ENCODE measurements around the gene TAOK1. TPM values are rescaled to one million over a fixed set of nuclear protein-coding genes. Genes with fewer than 3 reads are reported as not detected.

The TAOK1 gene
- total and polyA plus RNA-seq, 9 of the 15 experiments (the other 6 are each of a cell fraction or from before 2014, with no cell fraction given), result 3.2 to 33.1 (median 16.5) TPM

DNA sequence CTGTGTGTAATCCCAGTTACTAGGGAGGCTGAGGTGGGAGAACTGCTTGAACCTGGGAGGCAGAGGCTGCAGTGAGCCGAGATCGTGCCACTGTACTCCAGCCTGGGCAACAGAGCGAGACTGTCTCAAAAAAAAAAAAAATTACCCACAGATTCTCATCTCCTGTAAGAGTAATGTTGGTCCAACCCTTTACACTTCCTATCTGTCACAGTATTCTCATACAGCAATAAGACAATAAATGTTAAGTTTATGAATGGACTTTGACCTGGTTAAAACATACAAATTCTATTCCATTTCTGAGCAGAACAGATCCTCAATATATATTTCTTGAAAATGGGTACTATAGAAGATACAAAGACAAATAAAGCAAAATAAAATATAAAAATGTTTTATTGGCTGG lies 30.4 kb upstream of the TAOK1 start (continued):
- no peak for TF ChIP-seq ZNF134 (CRISPR knock-in tag; conservative IDR thresholded peaks at IDR 0.05)

DNA sequence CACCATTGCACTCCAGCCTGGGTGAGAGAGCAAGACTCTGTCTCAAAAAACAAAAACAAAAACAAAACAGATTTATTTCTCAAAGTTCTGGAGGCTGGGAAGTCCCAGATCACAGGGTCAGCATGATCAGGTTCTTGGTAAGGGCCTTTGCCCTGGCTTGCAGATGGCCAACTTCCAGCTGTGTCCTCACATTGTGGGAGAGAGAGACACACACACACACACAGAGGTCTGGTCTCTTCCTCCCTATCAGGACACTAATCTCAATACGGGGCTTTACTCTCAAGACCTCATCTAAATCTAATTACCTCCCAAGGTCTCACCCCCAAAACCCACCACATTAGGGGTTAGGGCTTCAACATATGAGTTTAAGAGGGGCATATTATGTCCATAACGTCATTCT lies 26.4 kb upstream of the TAOK1 start:
- 33% methylated on average over 2 of the region's 2 CpGs for WGBS (ENCODE audit: insufficient coverage, low coverage, missing lambda C conversion rate)
- no peak overlapping the region for H3K27ac ChIP-seq (ENCODE audit: extremely low read depth, low read depth, low read length)
- no peaks in the 10 kb centered on the region for H3K27me3 ChIP-seq (ENCODE audit: control insufficient read depth in 2 of 2, insufficient read depth in 2 of 2, low read length in 2 of 2)
- intact Hi-C loops (cut with micrococcal nuclease) (no loop called here), in situ Hi-C loops (cut with MboI) (no loop called here)
- FAIRE-seq, result no peak
- H2AFZ ChIP-seq (ENCODE audit: low read depth, low read length), result no peak overlapping the region
- no peaks in the 10 kb centered on the region for H3K36me3 ChIP-seq (ENCODE audit: control insufficient read depth, insufficient read depth, low read length)
- BruUV-seq (replicated peaks), result no TSS peak
- no peak overlapping the region for H3K4me3 ChIP-seq
- no peaks in the 10 kb centered on the region for H3K9me1 ChIP-seq (ENCODE audit: control insufficient read depth, insufficient read depth, low read length)
- H3K4me1 ChIP-seq (replicated peaks in 1 of 2; ENCODE audit: control insufficient read depth in 2 of 2, insufficient read depth in 2 of 2, low read length in 2 of 2), result no peaks in the 10 kb centered on the region
- H3K79me2 ChIP-seq (ENCODE audit: control insufficient read depth, insufficient read depth, low read length), result no peaks in the 10 kb centered on the region
- H3K4me2 ChIP-seq (ENCODE audit: insufficient read depth, low read length), result no peak overlapping the region
- no peaks in the 10 kb centered on the region for H4K20me1 ChIP-seq (replicated peaks; ENCODE audit: control insufficient read depth, insufficient read depth, low read length)
- POLR2A ChIA-PET, result no interaction called here
- TF ChIP-seq ERF (CRISPR knock-in tag; IDR thresholded peaks at IDR 0.05) (no peak), DPF2 (IDR thresholded peaks at IDR 0.05) (0 out of 2 replicates have a peak, but pooled peaks have one; percentile 4), RFX7 (CRISPR knock-in tag; IDR thresholded peaks at IDR 0.05) (no peak), FOSL1 (tag; conservative IDR thresholded peaks at IDR 0.05) (0 out of 2 replicates have a peak, but pooled peaks have one; percentile 44), NCOA6 (IDR thresholded peaks at IDR 0.05) (no peak)
- no peaks in the 10 kb centered on the region for H3K9me3 ChIP-seq (replicated peaks; ENCODE audit: control insufficient read depth, insufficient read depth, low read depth, low read length)
- DNase-seq (ENCODE audit: extremely low read depth in 1 of 4, low spot score in 3 of 4), result no peak
- CTCF ChIA-PET (ENCODE audit: low intra/inter-chr PET ratio), result no interaction called here
- ATAC-seq, result no peak
- no peak overlapping the region for H3K9ac ChIP-seq (ENCODE audit: insufficient read depth in 1 of 2, low read depth in 2 of 2, low read length in 2 of 2)

DNA sequence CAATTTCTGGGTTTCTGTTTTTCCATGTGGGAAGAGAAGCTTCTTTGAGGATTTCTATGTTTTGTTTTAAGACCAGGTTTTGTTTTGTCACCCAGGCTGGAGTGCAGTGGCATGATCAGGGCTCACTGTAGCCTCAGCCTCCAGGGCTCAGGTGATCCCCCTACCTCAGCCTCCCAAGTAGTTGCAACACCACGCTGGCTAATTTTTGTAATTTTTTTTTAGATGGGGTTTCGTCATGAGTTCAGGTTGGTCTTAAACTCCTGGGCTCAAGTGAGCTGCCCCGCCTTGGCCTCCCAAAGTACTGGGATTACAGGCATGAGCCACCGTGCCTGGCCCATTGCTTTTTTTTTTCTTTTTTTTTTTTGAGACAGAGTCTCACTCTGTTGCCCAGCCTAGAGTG lies 25.5 kb upstream of the TAOK1 start:
- no peak overlapping the region for H3K9ac ChIP-seq (ENCODE audit: insufficient read depth in 1 of 2, low read depth in 2 of 2, low read length in 2 of 2)
- ChIA-PET CTCF (ENCODE audit: low intra/inter-chr PET ratio) (interaction anchor here (0.7 kb wide), 1 partner anchor 65 kb away, joined by 7 read pairs; no protein-coding TSS in a partner anchor), POLR2A (interaction anchor here (0.6 kb wide), 1 partner anchor 196 kb away, joined by 5 read pairs; no protein-coding TSS in a partner anchor)
- DNase-seq (ENCODE audit: extremely low read depth in 1 of 4, low spot score in 3 of 4) (no peak), FAIRE-seq (no peak), ATAC-seq (no peak)
- H3K4me3 ChIP-seq, result no peak overlapping the region
- BruUV-seq (replicated peaks), result no TSS peak
- H3K79me2 ChIP-seq (ENCODE audit: control insufficient read depth, insufficient read depth, low read length), result no peaks in the 10 kb centered on the region
- WGBS (ENCODE audit: insufficient coverage, low coverage, missing lambda C conversion rate), result 42% methylated on average over 4 of the region's 4 CpGs
- no peak overlapping the region for H3K27ac ChIP-seq (ENCODE audit: extremely low read depth, low read depth, low read length)
- no peak overlapping the region for H2AFZ ChIP-seq (ENCODE audit: low read depth, low read length)
- H3K27me3 ChIP-seq (ENCODE audit: control insufficient read depth in 2 of 2, insufficient read depth in 2 of 2, low read length in 2 of 2), result no peaks in the 10 kb centered on the region
- no peaks in the 10 kb centered on the region for H3K4me1 ChIP-seq (replicated peaks in 1 of 2; ENCODE audit: control insufficient read depth in 2 of 2, insufficient read depth in 2 of 2, low read length in 2 of 2)
- no peaks in the 10 kb centered on the region for H4K20me1 ChIP-seq (replicated peaks; ENCODE audit: control insufficient read depth, insufficient read depth, low read length)
- H3K36me3 ChIP-seq (ENCODE audit: control insufficient read depth, insufficient read depth, low read length), result no peaks in the 10 kb centered on the region
- H3K9me1 ChIP-seq (ENCODE audit: control insufficient read depth, insufficient read depth, low read length), result no peaks in the 10 kb centered on the region
- no peaks in the 10 kb centered on the region for H3K9me3 ChIP-seq (replicated peaks; ENCODE audit: control insufficient read depth, insufficient read depth, low read depth, low read length)
- in situ Hi-C loops (cut with MboI) (no loop called here), intact Hi-C loops (cut with micrococcal nuclease) (no loop called here)
- no peak overlapping the region for H3K4me2 ChIP-seq (ENCODE audit: insufficient read depth, low read length)
- TF ChIP-seq ZNF785 (CRISPR knock-in tag; IDR thresholded peaks at IDR 0.05), result no peak
- no peak for TF ChIP-seq MCM3 (IDR thresholded peaks at IDR 0.05)
- no peak for TF ChIP-seq NR2F6 (CRISPR knock-in tag; IDR thresholded peaks at IDR 0.05)
- no peak for TF ChIP-seq GTF2A2 (tag; IDR thresholded peaks at IDR 0.05)
- TF ChIP-seq FOXM1 (IDR thresholded peaks at IDR 0.05; ENCODE audit: low read depth), result no peak
- no peak for TF ChIP-seq FOXM1 (CRISPR knock-in tag; IDR thresholded peaks at IDR 0.05; ENCODE audit: low read depth)
- TF ChIP-seq TBL1XR1 (IDR thresholded peaks at IDR 0.05; ENCODE audit: low read length in 2 of 2), result no peak
- TF ChIP-seq, protein P1, sequence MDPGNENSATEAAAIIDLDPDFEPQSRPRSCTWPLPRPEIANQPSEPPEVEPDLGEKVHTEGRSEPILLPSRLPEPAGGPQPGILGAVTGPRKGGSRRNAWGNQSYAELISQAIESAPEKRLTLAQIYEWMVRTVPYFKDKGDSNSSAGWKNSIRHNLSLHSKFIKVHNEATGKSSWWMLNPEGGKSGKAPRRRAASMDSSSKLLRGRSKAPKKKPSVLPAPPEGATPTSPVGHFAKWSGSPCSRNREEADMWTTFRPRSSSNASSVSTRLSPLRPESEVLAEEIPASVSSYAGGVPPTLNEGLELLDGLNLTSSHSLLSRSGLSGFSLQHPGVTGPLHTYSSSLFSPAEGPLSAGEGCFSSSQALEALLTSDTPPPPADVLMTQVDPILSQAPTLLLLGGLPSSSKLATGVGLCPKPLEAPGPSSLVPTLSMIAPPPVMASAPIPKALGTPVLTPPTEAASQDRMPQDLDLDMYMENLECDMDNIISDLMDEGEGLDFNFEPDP (CRISPR knock-in tag; IDR thresholded peaks at IDR 0.05), result no peak

All from K562 (cell line).